Measurements from ENCODE around the gene LACTBL1.

LACTBL1 gene

DNA sequence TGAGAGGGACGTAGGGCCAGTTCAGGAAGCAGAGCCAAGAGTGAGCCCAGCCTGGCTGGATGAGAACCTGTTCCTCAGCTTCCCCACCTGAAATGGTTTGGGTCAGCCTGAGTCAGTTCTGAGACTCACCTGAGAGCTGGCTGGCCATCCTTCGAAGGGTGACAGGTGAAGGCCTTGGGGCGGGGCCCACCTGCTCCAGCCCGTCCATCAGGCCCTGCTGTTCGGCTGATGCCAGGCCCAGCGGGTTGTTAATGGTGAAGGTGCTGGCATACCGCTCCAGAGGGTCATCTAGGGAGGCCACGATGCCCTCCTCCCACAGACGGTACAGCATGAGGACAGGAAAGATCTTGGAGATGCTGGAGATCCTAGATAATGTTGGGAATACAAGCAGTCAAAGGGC, 14.1 kb downstream of the LACTBL1 start:
- TF ChIP-seq CTCF (IDR thresholded peaks at IDR 0.05; ENCODE audit: unreplicated experiment in 3 of 3) = no peak
- Mint-ChIP-seq H3K4me3 (no peak overlapping the region), H3K36me3 (ENCODE audit: low read depth) (no peaks in the 10 kb centered on the region), H3K27ac (no peak overlapping the region), H3K4me1 (no peaks in the 10 kb centered on the region), H3K27me3 (ENCODE audit: low read depth) (peaks cover 9% of the 10 kb centered on the region), H3K9me3 (no peaks in the 10 kb centered on the region)

- Mint-ChIP-seq H3K4me1 (no peaks in the 10 kb centered on the region), H3K36me3 (ENCODE audit: low read depth) (no peaks in the 10 kb centered on the region), H3K27ac (no peak overlapping the region), H3K4me3 (no peak overlapping the region), H3K9me3 (no peaks in the 10 kb centered on the region), H3K27me3 (ENCODE audit: low read depth) (peaks cover 9% of the 10 kb centered on the region)
- no peak for TF ChIP-seq CTCF (IDR thresholded peaks at IDR 0.05; ENCODE audit: unreplicated experiment in 3 of 3)
These were observed 15.6 kb downstream of the LACTBL1 start for GRCh38 chr1:22957066-22957465.

DNA sequence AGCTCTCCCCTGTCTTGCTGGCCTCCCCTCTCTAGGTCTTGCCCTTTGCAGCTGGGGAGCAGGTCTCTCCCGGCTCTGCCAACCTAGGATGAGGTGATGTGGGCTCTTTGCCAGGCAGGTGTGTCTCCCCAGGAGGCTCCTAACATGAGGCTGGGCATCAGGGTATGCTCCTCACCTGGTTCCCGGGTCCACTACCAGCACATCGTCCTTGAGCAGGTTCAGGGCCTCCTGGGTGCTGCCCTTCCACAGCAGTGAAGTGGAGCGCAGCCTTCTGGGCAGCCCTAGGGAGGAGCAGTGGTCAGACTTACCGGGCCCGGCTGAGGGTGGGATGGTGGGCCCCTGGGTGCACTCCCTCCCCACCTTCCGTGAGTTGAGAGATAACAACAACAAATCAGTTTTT, 17.5 kb downstream of the LACTBL1 start:
- Mint-ChIP-seq H3K9me3 (no peaks in the 10 kb centered on the region), H3K4me3 (no peak overlapping the region), H3K4me1 (no peaks in the 10 kb centered on the region), H3K27me3 (ENCODE audit: low read depth) (peaks cover 4% of the 10 kb centered on the region), H3K27ac (no peak overlapping the region), H3K36me3 (ENCODE audit: low read depth) (no peaks in the 10 kb centered on the region)
- TF ChIP-seq CTCF (IDR thresholded peaks at IDR 0.05; ENCODE audit: unreplicated experiment in 3 of 3) = no peak

GRCh38 chr1:22953740-22954141, 18.9 kb downstream of the LACTBL1 start:
- Mint-ChIP-seq H3K4me1 (no peaks in the 10 kb centered on the region), H3K9me3 (no peaks in the 10 kb centered on the region)

GRCh38 chr1:22953057-22953739, 19.5 kb downstream of the LACTBL1 start:
- TF ChIP-seq CTCF (IDR thresholded peaks at IDR 0.05; ENCODE audit: unreplicated experiment in 3 of 3) = no peak
- Mint-ChIP-seq H3K9me3 (no peaks in the 10 kb centered on the region), H3K36me3 (ENCODE audit: low read depth) (no peaks in the 10 kb centered on the region), H3K4me1 (no peaks in the 10 kb centered on the region), H3K27me3 (ENCODE audit: low read depth) (peaks cover 4% of the 10 kb centered on the region), H3K27ac (no peak overlapping the region), H3K4me3 (no peak overlapping the region)

More at GRCh38 chr1:22953740-22954141, 18.9 kb downstream of the LACTBL1 start:
- Mint-ChIP-seq H3K27me3 (ENCODE audit: low read depth) (peaks cover 4% of the 10 kb centered on the region), H3K36me3 (ENCODE audit: low read depth) (no peaks in the 10 kb centered on the region), H3K27ac (no peak overlapping the region), H3K4me3 (no peak overlapping the region)
- no peak for TF ChIP-seq CTCF (IDR thresholded peaks at IDR 0.05; ENCODE audit: unreplicated experiment in 3 of 3)

- Mint-ChIP-seq H3K36me3 (ENCODE audit: low read depth) (no peaks in the 10 kb centered on the region), H3K27me3 (ENCODE audit: low read depth) (peaks cover 8% of the 10 kb centered on the region), H3K4me3 (no peak overlapping the region), H3K27ac (no peak overlapping the region), H3K4me1 (no peaks in the 10 kb centered on the region), H3K9me3 (no peaks in the 10 kb centered on the region)
- TF ChIP-seq CTCF (IDR thresholded peaks at IDR 0.05; ENCODE audit: unreplicated experiment in 3 of 3) = no peak
These were observed 20.0 kb downstream of the LACTBL1 start for GRCh38 chr1:22952694-22953056.

Measured in nephron (organoid).